ENCODE results near the gene NFATC1. TPM values are rescaled to one million over a fixed set of nuclear protein-coding genes. Genes with fewer than 3 reads are reported as not detected.

NFATC1 gene
- total RNA-seq, 1 donor from 2014 or later: 40.2 TPM

GRCh38 chr18:79403723-79404566, 8.2 kb downstream of the NFATC1 start:
- intact Hi-C loops (cut with micrococcal nuclease): loop anchor here (2.0 kb wide), 1 partner anchor 547 kb away; the partner anchor contains the start of gene SLC66A2

GRCh38 chr18:79404567-79404910, 8.8 kb downstream of the NFATC1 start:
- intact Hi-C loops (cut with micrococcal nuclease): loop anchor here (2.0 kb wide), 1 partner anchor 546 kb away; the partner anchor contains the start of gene SLC66A2

DNA sequence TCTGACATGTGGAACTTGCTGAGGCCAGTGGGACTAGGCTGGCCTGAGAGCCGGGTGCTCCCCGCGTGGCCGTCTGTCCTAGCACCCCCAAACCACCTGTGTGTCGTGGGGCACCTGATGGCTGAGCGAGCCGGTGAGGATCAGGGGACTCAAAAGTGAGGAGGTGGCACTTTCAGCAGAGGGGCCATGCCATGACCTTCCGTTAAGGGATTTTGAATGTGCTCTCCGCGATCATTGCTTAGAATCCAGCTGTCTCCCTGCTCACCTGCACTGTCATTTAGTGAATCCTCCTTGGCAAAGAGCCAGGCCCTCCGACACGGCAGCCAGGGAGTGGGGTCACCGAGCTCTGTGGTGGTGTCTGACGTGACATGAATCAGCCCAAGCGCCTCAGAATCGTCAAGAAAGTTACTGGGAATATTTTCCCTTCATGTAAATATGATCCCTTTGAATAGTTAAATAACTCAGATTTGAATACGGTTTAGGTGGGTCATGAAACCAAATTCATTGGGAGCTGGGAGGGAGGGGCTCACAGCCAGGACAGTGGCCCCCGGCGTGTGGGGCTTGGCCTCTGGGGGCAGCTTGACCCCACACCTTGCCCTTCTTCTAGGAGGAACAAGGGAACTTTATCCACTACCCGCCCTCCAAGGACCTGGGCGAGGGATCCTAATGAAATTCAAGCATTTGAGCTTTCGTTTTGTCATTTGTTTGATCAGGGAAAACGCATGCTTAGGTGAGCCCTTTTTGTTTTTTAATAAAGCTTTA, 9.5 kb downstream of the NFATC1 start:
- intact Hi-C loops (cut with micrococcal nuclease): loop anchor here (1.0 to 2.0 kb wide), 3 partner anchors 12 to 546 kb away; partner anchors contain the start of genes CTDP1 and SLC66A2

DNA sequence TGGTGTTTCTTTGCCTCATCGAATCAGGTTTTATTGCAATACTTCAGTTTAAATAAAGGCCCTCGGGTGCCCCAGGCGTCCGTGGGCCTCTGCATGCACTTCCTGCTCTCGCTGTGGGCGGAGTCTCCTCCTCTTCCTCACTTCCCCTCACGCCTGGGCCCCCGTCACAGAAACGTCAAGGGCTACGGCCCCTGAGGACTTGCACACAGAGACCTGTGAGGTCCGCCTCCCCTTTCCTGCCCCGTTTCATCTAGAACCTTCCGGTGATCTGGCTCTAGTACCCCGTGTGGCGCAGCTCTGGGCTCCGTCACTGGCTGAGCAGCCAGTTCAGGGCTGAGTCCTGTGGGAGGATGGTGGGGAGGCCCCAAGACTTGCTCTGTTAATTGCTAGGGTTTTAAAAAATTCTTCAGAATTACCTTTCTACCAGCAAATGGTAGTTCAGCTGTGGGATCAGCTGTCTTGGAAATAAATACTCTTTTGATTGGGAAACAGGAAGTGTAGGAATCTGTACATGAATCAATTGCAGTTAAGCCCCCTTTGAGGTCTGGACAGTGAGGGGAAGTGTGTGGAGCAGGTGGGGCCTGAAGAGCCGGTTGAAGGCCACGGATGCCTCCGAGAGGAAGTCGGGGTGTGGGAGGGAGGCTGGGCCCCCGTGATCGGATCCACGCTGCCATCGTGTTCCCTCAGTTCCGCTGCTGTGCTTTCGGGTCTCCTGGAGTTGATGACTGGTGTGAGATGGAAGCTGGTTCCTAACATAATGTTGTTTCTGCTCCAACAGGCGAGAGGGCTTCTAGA, 10.2 kb downstream of the NFATC1 start:
- intact Hi-C loops (cut with micrococcal nuclease): loop anchor here (1.0 to 2.0 kb wide), 5 partner anchors 13 to 583 kb away; partner anchors contain the start of genes CTDP1, SLC66A2 and TXNL4A

DNA sequence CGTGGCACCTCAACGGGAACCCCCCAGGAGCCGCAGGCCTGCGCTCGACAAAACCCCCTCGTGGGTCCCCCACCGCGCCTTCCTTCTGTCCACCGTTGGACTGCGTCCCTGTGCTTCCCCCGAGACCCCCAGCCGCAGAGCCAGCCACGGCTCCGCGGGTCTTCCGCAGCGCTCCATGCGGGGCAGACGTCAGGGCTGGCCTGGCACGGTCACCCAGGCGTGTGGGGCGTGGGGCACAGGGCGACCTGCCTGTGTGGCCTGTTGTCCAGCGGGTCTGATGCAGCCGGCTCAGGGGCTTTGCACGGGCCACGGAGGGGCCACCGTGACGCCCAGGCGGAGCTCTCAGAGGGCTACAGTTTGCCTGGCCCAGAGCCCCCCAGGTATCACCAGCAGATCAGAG, 11.0 kb downstream of the NFATC1 start:
- intact Hi-C loops (cut with micrococcal nuclease): loop anchor here (1.0 to 2.0 kb wide), 2 partner anchors 117 to 582 kb away; partner anchors contain the start of gene TXNL4A

GRCh38 chr18:79409313-79409712, 13.6 kb downstream of the NFATC1 start:
- intact Hi-C loops (cut with micrococcal nuclease): no loop called here

DNA sequence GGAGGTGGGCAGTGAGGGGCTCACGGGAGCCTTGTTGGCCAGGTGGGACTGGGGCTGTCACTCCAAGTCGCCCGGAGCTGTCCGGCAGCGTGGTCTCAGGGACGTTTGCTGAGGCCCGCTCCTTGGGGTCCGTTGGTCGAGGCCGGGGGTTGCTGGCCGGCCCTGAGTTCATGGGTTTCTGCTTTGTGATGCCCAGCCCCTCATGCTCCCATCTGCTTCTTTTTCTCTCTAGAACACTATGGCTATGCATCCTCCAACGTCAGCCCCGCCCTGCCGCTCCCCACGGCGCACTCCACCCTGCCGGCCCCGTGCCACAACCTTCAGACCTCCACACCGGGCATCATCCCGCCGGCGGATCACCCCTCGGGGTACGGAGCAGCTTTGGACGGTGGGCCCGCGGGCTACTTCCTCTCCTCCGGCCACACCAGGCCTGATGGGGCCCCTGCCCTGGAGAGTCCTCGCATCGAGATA, 14.5 kb downstream of the NFATC1 start:
- intact Hi-C loops (cut with micrococcal nuclease): no loop called here

GRCh38 chr18:79410731-79411613, 15.2 kb downstream of the NFATC1 start:
- intact Hi-C loops (cut with micrococcal nuclease): no loop called here

DNA sequence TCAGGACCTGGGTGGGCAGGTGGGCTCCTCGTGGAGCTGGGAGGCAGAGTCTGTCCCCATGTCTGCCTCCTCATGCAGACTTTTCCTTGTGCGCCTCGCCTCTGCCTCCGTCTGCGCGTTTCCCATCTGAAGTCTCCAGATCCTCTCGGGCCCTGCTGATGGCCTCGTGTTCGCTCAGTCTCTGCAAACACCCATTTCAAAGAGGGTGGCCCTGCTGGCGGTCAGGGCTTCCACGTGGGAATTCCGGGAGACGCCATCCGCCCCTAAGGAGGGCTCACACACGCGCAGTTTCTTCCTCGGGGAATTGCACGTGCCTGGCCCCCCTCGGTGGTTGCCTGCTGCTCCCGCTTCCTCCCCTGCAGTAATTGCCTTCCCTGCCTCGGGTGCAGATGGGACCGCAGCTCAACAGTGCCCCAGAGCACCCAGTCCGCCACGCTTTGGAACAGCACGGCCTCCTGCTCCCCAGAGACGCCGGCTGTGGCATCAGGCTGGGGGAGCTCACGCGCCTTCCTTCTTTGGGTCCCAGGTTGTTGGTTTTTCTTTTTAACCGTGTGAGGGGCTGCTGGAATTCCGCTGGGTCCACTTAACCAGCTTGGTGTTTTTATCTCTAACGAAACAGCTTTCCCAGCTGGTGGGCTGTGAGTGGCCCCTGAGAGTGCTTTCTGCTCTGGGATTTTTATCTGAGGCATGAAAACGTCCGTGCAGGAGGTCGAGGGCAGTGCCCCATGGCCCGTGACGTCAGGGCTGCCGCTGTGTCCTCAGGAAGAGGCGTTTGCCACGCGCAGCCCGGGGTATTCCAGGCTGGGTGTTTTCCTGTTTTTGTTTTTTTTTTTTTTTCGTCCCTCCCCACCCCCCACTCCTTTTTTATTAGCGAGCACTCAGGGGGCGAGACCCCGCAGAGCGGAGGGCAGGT, 16.1 kb downstream of the NFATC1 start:
- intact Hi-C loops (cut with micrococcal nuclease): no loop called here

DNA sequence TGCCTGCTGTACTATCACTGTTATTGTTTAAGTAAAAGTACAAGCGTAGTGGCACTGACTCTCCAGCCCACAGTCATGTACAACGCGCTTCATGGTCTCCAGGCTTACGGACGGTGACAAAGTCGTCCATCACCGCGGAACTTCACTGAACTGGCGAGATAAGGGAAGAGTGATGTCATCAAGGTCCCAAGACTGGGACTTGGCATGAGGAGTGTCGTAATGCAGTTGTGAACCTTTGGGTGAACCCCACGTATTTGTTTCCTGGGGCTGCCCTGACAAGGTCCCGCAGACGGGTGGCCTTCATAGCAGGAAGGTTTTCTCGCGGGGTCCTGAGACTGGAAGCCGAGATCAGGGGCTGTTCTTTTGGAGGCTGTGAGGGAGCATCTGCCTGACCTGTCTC, 17.3 kb downstream of the NFATC1 start:
- intact Hi-C loops (cut with micrococcal nuclease): no loop called here

- intact Hi-C loops (cut with micrococcal nuclease): no loop called here
Observed at GRCh38 chr18:79413426-79413825, 17.7 kb downstream of the NFATC1 start.

GRCh38 chr18:79413901-79414300, 18.2 kb downstream of the NFATC1 start:
- intact Hi-C loops (cut with micrococcal nuclease): no loop called here

GRCh38 chr18:79416022-79416676, 20.4 kb downstream of the NFATC1 start:
- intact Hi-C loops (cut with micrococcal nuclease): no loop called here

- intact Hi-C loops (cut with micrococcal nuclease): no loop called here
Observed at GRCh38 chr18:79416677-79417052, 20.9 kb downstream of the NFATC1 start.

GRCh38 chr18:79418236-79418635, 22.5 kb downstream of the NFATC1 start:
- intact Hi-C loops (cut with micrococcal nuclease): no loop called here

GRCh38 chr18:79418642-79419041, 22.9 kb downstream of the NFATC1 start:
- intact Hi-C loops (cut with micrococcal nuclease): no loop called here

GRCh38 chr18:79420033-79420745, 24.5 kb downstream of the NFATC1 start:
- intact Hi-C loops (cut with micrococcal nuclease): no loop called here

DNA sequence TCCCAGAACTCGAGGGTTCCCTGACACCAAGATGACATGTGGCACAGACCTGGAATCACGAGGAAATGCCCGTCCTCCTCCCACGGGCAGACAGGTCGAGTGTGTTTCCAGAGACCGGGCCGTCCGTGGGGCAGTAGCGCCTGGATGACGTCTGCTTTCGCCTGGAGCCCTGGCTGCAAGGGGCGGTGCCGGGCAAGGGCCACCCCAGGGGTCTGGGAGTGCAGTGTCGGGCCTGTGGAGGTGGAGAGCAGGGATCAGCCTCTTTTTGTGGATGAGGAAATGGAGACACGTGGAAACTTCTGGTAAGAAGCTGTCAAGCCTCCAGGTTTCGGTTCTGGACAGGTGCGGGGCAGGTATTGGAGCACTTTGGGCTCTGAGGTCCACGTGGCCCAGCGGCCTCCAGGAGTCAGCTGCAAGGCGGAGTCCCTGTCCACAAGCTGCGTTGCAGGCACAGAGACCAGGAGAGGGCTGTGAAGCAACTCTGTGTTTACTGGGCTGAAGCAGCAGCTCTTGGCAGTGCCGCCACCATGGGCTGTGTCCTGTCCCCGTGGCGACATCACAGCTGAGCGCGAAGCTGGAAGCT, 25.6 kb downstream of the NFATC1 start:
- intact Hi-C loops (cut with micrococcal nuclease): no loop called here
